ENCODE results near the gene S100A9.

S100A9 gene

GRCh38 chr1:153353226-153353947 lies 4.3 kb upstream of the S100A9 start:
- H3K27ac Mint-ChIP-seq: peak overlapping the region; percentile 9
- H3K27me3 Mint-ChIP-seq: peaks cover 2% of the 10 kb centered on the region
- no peak overlapping the region for H3K4me3 Mint-ChIP-seq

DNA sequence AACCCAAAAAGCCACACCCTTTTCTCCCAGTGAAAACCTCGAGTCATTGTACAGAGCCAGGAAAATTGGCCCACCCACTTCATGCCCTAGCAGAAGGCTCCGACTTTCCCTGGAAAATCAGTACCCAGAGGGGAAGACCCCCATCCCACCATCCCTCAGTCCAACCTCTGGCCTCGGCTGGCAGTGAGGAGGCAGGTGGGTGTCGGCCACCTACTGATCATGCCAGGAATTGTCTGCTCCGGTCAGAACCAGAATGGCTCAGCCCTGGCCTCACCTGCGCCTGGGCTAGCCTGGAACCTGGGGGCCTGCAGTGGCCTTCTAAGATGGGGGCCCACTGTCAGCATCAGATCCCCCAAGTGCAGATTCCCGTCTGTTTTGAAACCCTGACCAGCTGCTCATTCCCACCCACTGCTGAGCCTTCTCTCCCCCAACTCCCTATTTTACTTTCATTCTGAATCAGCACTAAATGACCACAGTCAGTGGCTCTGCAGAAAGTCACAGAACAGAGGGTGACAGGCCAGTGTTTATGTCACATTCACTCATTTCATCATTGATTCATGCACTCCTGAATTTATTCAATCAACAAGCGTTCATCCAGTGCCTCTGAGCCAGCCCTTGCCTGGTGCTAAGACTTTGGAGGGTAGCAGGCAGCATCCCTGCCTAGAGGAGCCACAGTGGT lies 3.0 kb upstream of the S100A9 start:
- no peaks in the 10 kb centered on the region for H3K36me3 Mint-ChIP-seq
- no peaks in the 10 kb centered on the region for H3K9me3 Mint-ChIP-seq
- H3K27me3 Mint-ChIP-seq: peaks cover 2% of the 10 kb centered on the region
- no peak overlapping the region for H3K27ac Mint-ChIP-seq
- no peak overlapping the region for H3K4me3 Mint-ChIP-seq
- peaks cover 21% of the 10 kb centered on the region for H3K4me1 Mint-ChIP-seq

More at GRCh38 chr1:153353226-153353947, 4.3 kb upstream of the S100A9 start:
- Mint-ChIP-seq H3K9me3 (no peaks in the 10 kb centered on the region), H3K36me3 (no peaks in the 10 kb centered on the region), H3K4me1 (peaks cover 18% of the 10 kb centered on the region)

- Mint-ChIP-seq H3K4me3 (no peak overlapping the region), H3K27me3 (peaks cover 2% of the 10 kb centered on the region), H3K27ac (no peak overlapping the region), H3K36me3 (no peaks in the 10 kb centered on the region), H3K9me3 (no peaks in the 10 kb centered on the region), H3K4me1 (peaks cover 21% of the 10 kb centered on the region)
These were observed 2.1 kb upstream of the S100A9 start for GRCh38 chr1:153355445-153356071.

- H3K9me3 Mint-ChIP-seq: no peaks in the 10 kb centered on the region
- no peaks in the 10 kb centered on the region for H3K36me3 Mint-ChIP-seq
- peaks cover 21% of the 10 kb centered on the region for H3K4me1 Mint-ChIP-seq
- no peaks in the 10 kb centered on the region for H3K27me3 Mint-ChIP-seq
- no peak overlapping the region for H3K4me3 Mint-ChIP-seq
- no peak overlapping the region for H3K27ac Mint-ChIP-seq
These were observed 1.1 kb upstream of the S100A9 start for GRCh38 chr1:153356392-153357075.

DNA sequence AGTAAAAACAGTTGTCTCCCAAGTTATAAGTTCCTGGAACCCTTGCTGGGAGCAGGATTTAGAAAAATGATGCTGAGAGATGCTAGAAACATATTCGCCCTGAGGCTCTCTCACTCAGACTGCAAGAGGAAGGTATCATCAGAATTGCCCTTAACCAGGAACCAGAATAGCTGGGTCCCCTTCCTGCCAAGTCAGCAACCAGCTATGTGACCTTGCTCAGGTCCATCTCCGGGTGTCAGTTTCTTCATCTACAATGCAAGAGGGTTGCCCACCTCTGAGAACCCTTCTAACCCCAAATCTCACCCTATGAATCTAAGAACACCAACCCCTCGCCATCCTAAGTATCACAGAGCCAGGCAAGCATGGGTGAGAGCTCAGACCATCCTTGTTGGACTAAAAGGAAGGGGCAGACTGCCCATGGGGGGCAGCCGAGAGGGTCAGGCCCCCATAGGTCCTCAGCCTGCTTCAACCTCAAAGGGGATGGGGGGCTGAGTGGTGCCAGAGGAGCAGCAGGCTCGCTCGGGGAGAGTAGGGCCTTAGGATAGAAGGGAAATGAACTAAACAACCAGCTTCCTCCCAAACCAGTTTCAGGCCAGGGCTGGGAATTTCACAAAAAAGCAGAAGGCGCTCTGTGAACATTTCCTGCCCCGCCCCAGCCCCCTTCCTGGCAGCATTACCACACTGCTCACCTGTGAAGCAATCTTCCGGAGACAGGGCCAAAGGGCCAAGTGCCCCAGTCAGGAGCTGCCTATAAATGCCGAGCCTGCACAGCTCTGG lies 390 bp upstream of the S100A9 start:
- Mint-ChIP-seq H3K4me3 (no peak overlapping the region), H3K27me3 (no peaks in the 10 kb centered on the region), H3K27ac (no peak overlapping the region), H3K4me1 (peaks cover 21% of the 10 kb centered on the region), H3K9me3 (no peaks in the 10 kb centered on the region), H3K36me3 (no peaks in the 10 kb centered on the region)

GRCh38 chr1:153358691-153358975 lies 979 bp downstream of the S100A9 start:
- no peaks in the 10 kb centered on the region for H3K27me3 Mint-ChIP-seq
- no peaks in the 10 kb centered on the region for H3K36me3 Mint-ChIP-seq
- H3K4me1 Mint-ChIP-seq: peaks cover 21% of the 10 kb centered on the region
- H3K4me3 Mint-ChIP-seq: no peak overlapping the region
- no peak overlapping the region for H3K27ac Mint-ChIP-seq
- H3K9me3 Mint-ChIP-seq: no peaks in the 10 kb centered on the region

DNA sequence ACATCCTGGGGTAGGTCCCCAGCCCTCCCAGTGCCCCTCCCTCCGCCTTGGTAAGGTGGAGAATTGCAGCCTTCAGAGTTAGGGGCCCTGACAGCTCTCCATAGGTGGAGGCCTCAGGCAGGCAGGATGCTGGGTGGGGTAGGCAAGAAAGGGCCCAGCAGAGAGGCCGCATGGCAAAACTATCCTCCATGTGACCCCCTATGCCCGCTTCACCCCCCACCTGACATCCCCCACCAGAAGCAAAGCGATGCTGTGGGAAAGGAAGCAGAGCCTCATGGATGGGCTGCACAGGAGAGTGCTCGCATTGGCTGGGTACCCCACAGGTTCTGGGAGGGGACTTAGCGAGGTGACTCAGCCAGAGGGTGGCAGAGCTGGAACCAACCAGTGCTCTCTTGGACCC lies 1.6 kb downstream of the S100A9 start:
- H3K4me3 Mint-ChIP-seq: no peak overlapping the region
- no peaks in the 10 kb centered on the region for H3K9me3 Mint-ChIP-seq
- peaks cover 21% of the 10 kb centered on the region for H3K4me1 Mint-ChIP-seq
- no peak overlapping the region for H3K27ac Mint-ChIP-seq
- no peaks in the 10 kb centered on the region for H3K36me3 Mint-ChIP-seq
- no peaks in the 10 kb centered on the region for H3K27me3 Mint-ChIP-seq

DNA sequence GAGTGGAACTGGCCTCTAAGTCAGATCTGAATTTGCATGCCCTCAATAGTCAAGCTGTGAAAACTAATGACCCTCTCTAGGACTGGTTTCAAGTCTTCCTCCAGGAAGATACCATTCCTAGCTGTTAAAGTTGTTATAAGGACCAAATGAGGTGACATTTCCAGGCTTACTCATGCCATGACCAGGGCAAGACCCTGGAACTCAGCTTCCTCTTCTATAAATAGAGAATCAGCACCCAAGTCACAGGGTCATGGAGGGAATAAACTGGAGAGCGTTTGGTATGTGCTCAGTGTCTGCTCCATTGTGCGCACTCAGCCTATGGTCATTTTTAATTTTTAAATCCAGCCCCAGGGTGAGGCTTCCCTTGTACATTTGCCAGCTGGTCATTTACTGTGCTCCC lies 2.5 kb downstream of the S100A9 start:
- H3K27ac Mint-ChIP-seq: no peak overlapping the region
- H3K36me3 Mint-ChIP-seq: no peaks in the 10 kb centered on the region
- no peaks in the 10 kb centered on the region for H3K27me3 Mint-ChIP-seq
- no peaks in the 10 kb centered on the region for H3K9me3 Mint-ChIP-seq
- H3K4me3 Mint-ChIP-seq: no peak overlapping the region
- H3K4me1 Mint-ChIP-seq: peaks cover 21% of the 10 kb centered on the region

DNA sequence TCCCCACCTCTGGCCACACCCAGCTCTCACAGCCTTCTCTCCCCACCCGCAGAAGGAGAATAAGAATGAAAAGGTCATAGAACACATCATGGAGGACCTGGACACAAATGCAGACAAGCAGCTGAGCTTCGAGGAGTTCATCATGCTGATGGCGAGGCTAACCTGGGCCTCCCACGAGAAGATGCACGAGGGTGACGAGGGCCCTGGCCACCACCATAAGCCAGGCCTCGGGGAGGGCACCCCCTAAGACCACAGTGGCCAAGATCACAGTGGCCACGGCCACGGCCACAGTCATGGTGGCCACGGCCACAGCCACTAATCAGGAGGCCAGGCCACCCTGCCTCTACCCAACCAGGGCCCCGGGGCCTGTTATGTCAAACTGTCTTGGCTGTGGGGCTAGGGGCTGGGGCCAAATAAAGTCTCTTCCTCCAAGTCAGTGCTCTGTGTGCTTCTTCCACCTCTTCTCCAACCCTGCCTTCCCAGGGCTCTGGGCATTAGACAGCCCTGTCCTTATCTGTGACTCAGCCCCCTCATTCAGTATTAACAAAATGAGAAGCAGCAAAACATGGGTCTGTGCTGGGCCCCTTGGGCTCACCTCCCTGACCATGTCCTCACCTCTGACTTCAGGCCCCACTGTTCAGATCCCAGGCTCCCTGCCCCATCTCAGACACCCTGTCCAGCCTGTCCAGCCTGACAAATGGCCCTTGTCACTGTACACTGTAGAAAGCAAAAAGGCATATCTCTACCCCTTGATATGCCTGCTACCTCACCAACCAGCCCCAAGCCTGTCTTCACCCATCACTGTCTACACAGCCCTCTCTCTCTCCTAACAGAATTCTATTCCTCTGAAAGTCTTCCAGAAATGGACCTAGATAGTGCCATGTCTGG lies 3.2 kb downstream of the S100A9 start:
- Mint-ChIP-seq H3K27me3 (no peaks in the 10 kb centered on the region), H3K4me3 (no peak overlapping the region), H3K27ac (no peak overlapping the region), H3K9me3 (no peaks in the 10 kb centered on the region), H3K4me1 (peaks cover 21% of the 10 kb centered on the region), H3K36me3 (no peaks in the 10 kb centered on the region)

- Mint-ChIP-seq H3K36me3 (no peaks in the 10 kb centered on the region), H3K27ac (no peak overlapping the region), H3K9me3 (no peaks in the 10 kb centered on the region), H3K4me1 (peaks cover 17% of the 10 kb centered on the region), H3K4me3 (no peak overlapping the region), H3K27me3 (no peaks in the 10 kb centered on the region)
These were observed 3.9 kb downstream of the S100A9 start for GRCh38 chr1:153361480-153362109.

DNA sequence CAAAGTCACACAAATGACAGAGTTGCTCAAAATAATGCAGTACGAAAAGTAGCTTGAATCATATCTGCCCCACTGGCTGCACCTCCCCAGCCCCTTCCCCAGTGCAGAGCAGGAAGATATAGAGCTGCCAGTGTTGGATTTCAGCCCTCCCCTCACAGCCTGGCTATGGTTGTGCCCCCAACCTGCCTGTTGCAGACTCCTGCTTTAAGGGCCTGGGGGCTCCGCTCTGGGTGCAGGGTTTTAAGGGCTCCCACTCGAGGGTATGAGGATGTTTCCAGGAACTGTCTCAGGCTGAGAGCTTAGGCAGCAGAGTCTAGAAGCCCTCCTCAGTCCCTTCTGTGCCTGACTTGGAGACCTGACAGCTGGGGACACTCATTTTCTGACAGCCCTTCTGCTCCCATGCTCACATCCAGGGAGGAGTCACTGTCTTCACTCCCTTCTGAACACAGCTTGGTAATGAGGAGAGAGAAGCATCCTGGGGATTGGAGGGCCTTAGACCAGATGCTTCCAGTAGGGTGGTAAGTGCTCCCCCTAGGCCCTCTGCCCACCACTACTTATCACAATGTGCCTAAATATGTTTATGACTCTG lies 4.6 kb downstream of the S100A9 start:
- H3K4me1 Mint-ChIP-seq: peaks cover 12% of the 10 kb centered on the region
- H3K9me3 Mint-ChIP-seq: no peaks in the 10 kb centered on the region
- H3K4me3 Mint-ChIP-seq: no peak overlapping the region
- no peaks in the 10 kb centered on the region for H3K36me3 Mint-ChIP-seq
- H3K27ac Mint-ChIP-seq: no peak overlapping the region
- H3K27me3 Mint-ChIP-seq: no peaks in the 10 kb centered on the region

GRCh38 chr1:153363641-153364040 lies 6.0 kb downstream of the S100A9 start:
- H3K27ac Mint-ChIP-seq: no peak overlapping the region
- no peak overlapping the region for H3K4me3 Mint-ChIP-seq
- H3K9me3 Mint-ChIP-seq: no peaks in the 10 kb centered on the region
- H3K4me1 Mint-ChIP-seq: no peaks in the 10 kb centered on the region
- no peaks in the 10 kb centered on the region for H3K27me3 Mint-ChIP-seq
- no peaks in the 10 kb centered on the region for H3K36me3 Mint-ChIP-seq

DNA sequence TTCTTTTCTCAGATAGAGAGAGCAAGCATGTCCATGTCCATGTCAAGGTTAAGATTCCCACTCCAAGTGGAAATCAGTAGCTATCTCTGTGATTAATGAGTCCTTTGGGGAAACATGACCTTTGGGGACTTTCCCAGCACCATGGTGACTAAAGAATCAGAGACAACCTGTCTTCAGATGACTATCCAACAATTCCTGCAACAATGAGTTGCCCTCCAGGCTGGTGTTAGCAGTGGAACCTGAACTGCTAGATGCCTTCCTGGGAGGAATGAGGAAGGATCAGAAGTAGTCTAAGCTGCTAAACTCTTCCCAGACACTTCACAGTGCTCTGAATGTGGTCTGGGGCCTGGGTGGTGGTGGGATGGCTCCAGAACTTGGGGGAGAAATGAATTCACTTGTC lies 6.5 kb downstream of the S100A9 start:
- H3K27ac Mint-ChIP-seq: no peak overlapping the region
- no peaks in the 10 kb centered on the region for H3K27me3 Mint-ChIP-seq
- H3K9me3 Mint-ChIP-seq: no peaks in the 10 kb centered on the region
- H3K4me1 Mint-ChIP-seq: no peaks in the 10 kb centered on the region
- no peak overlapping the region for H3K4me3 Mint-ChIP-seq
- no peaks in the 10 kb centered on the region for H3K36me3 Mint-ChIP-seq

All from activated naive CD4-positive, alpha-beta T cell treated with anti-CD3 and anti-CD28 coated beads, Interleukin-2, amount 50 U/mL, for 24 hours (primary cell).